Coronary artery (tissue), 2 donors: Measurements from ENCODE around the gene MYO7A.

Experiments
- DNase-seq: peaks from one replicate; pipeline ENCODE4 v3.0.0-alpha.2; 2017; ENCODE audit warnings: low spot score
- H3K27ac ChIP-seq, 2 donors: fragments of 200-600 bp; sonication (generic); one replicate each; pipeline ENCODE4 v1.5.1; 2016 to 2019
- H3K4me3 ChIP-seq: fragments of 200-600 bp; sonication (generic); 2 replicates; pipeline ENCODE4 v1.5.1; 2016; ENCODE audit warnings: mild to moderate bottlenecking, moderate library complexity
- CTCF ChIP-seq: fragments of 200-600 bp; sonication (generic); IDR thresholded peaks from one replicate; pipeline ENCODE4 v1.5.1; 2019; ENCODE audit warnings: antibody characterized with exemption

MYO7A gene

GRCh38 chr11:77208535-77208934, 80.5 kb downstream of the MYO7A start:
- no peak overlapping the region for H3K27ac ChIP-seq
- no peak overlapping the region for H3K4me3 ChIP-seq
- peak; percentile 65 for DNase-seq
- TF ChIP-seq CTCF: no peak

GRCh38 chr11:77209663-77210062, 81.6 kb downstream of the MYO7A start:
- TF ChIP-seq CTCF: no peak
- Histone ChIP-seq H3K27ac (no peak overlapping the region), H3K4me3 (no peak overlapping the region)
- DNase-seq: peak; percentile 33

GRCh38 chr11:77211040-77211451, 83.0 kb downstream of the MYO7A start:
- DNase-seq: peak; percentile 55
- no peak overlapping the region for H3K27ac ChIP-seq
- H3K4me3 ChIP-seq: no peak overlapping the region
- no peak for TF ChIP-seq CTCF

GRCh38 chr11:77211594-77212251, 83.7 kb downstream of the MYO7A start:
- no peak overlapping the region for H3K27ac ChIP-seq
- peak; percentile 54 for DNase-seq
- TF ChIP-seq CTCF: no peak
- no peak overlapping the region for H3K4me3 ChIP-seq

- Histone ChIP-seq H3K27ac (no peak overlapping the region), H3K4me3 (no peak overlapping the region)
- DNase-seq: peak; percentile 64
- no peak for TF ChIP-seq CTCF
Measured at GRCh38 chr11:77212314-77213007, 84.4 kb downstream of the MYO7A start.

- peak; percentile 58 for DNase-seq
- no peak overlapping the region for H3K4me3 ChIP-seq
- no peak for TF ChIP-seq CTCF
- H3K27ac ChIP-seq: no peak overlapping the region
Measured at GRCh38 chr11:77213029-77213579, 85.1 kb downstream of the MYO7A start.
